HCT116 (cell line): Measurements from ENCODE around the gene SCNN1B.

Experiments
- ATF3 ChIP-seq: IDR thresholded peaks from 2 replicates; pipeline ENCODE4 v1.6.1; 2012
- CTCF ChIP-seq, 3 experiments: fragments of 200-600 bp in 1 of 3; sonication (generic) in 1 of 3; IDR thresholded peaks in 2 of 3; conservative IDR thresholded peaks in 1 of 3; 2 replicates each; pipeline ENCODE4 v1.5.1; 2012 to 2017; ENCODE audit warnings: low read depth in 2 of 3, low read length in 2 of 3, antibody characterized with exemption in 1 of 3, borderline replicate concordance in 1 of 3, control low read depth in 1 of 3, mild to moderate bottlenecking in 1 of 3, mixed read lengths in 1 of 3, mixed run types in 1 of 3, moderate library complexity in 1 of 3; ENCODE audit not compliant: insufficient read depth in 1 of 3
- EZH2 ChIP-seq: fragments of 200-600 bp; sonication (generic); IDR thresholded peaks from 2 replicates; pipeline ENCODE4 v1.6.1; 2017; ENCODE audit warnings: antibody characterized with exemption, mixed run types
- FOSL1 ChIP-seq: IDR thresholded peaks from 2 replicates; pipeline ENCODE4 v1.6.1; 2012; ENCODE audit warnings: low read depth
- MAX ChIP-seq: IDR thresholded peaks from 2 replicates; pipeline ENCODE4 v1.6.1; 2012
- POLR2A ChIP-seq: IDR thresholded peaks from 2 replicates; pipeline ENCODE4 v1.7.0; 2011; ENCODE audit warnings: borderline replicate concordance; ENCODE audit not compliant: insufficient read depth, insufficient read length; ENCODE audit errors: extremely low read depth
- POLR2AphosphoS5 ChIP-seq: IDR thresholded peaks from 2 replicates; pipeline ENCODE4 v1.6.1; 2011; ENCODE audit warnings: mild to moderate bottlenecking, low read depth, low read length, moderate library complexity
- RAD21 ChIP-seq: IDR thresholded peaks from 2 replicates; pipeline ENCODE4 v1.6.1; 2012; ENCODE audit warnings: low read depth, mild to moderate bottlenecking
- REST ChIP-seq: IDR thresholded peaks from 2 replicates; pipeline ENCODE4 v1.6.1; 2012; ENCODE audit warnings: low read depth

GRCh38 chr16:23368469-23368868 is 66.4 kb downstream of the SCNN1B start:
- TF ChIP-seq ATF3: no peak
- TF ChIP-seq CTCF (IDR thresholded peaks at IDR 0.05 in 2 of 3, conservative IDR thresholded peaks at IDR 0.05 in 1 of 3; ENCODE audit: borderline replicate concordance in 1 of 3, insufficient read depth in 1 of 3, low read depth in 2 of 3, low read length in 2 of 3): no peak
- TF ChIP-seq EZH2: no peak
- no peak for TF ChIP-seq MAX
- TF ChIP-seq REST: no peak
- TF ChIP-seq POLR2A: no peak
- TF ChIP-seq POLR2AphosphoS5: no peak
- peak; percentile 63 for TF ChIP-seq FOSL1
- no peak for TF ChIP-seq RAD21
